Breast epithelium (tissue), 4 donors: Measurements from ENCODE around the gene ELAVL4. TPM values are rescaled to one million over a fixed set of nuclear protein-coding genes. Genes with fewer than 3 reads are reported as not detected.

ENCODE experiments used
- DNase-seq, 2 donors: peaks; one replicate each; pipeline ENCODE4 v3.0.0-alpha.2; 2019; ENCODE audit warnings: low spot score in 2 of 2
- H3K27ac ChIP-seq, 2 donors: fragments of 200-600 bp; sonication (generic) in 1 of 2; one replicate each; pipeline ENCODE4 v1.5.1; 2016 to 2019; ENCODE audit warnings: mild to moderate bottlenecking in 1 of 2
- H3K27me3 ChIP-seq, 2 donors: fragments of 200-600 bp; sonication (generic) in 1 of 2; one replicate each; pipeline versions ENCODE4 v1.5.1 to v1.6.0; 2017 to 2019; ENCODE audit warnings: control low read depth in 1 of 2, mild to moderate bottlenecking in 1 of 2
- H3K36me3 ChIP-seq: fragments of 200-600 bp; one replicate; pipeline ENCODE4 v1.5.1; 2019
- H3K4me1 ChIP-seq, 2 donors: fragments of 200-600 bp; sonication (generic); one replicate each; pipeline ENCODE4 v1.5.1; 2016 to 2019; ENCODE audit warnings: control low read depth in 1 of 2
- H3K4me3 ChIP-seq, 3 donors: fragments of 200-600 bp; sonication (generic); 1 replicate in 2 of 3; 2 replicates in 1 of 3; pipeline ENCODE4 v1.5.1; 2016 to 2019; ENCODE audit warnings: mild to moderate bottlenecking in 3 of 3, moderate library complexity in 2 of 3
- H3K9me3 ChIP-seq, 2 donors: fragments of 200-600 bp; sonication (generic) in 1 of 2; one replicate each; pipeline ENCODE4 v1.5.1; 2016 to 2019; ENCODE audit warnings: control low read depth in 1 of 2
- CTCF ChIP-seq, 3 donors: fragments of 450-650 bp; IDR thresholded peaks; one replicate each; pipeline ENCODE4 v1.5.1; 2016 to 2017; ENCODE audit warnings: antibody characterized with exemption in 3 of 3, mild to moderate bottlenecking in 3 of 3, moderate library complexity in 3 of 3
- POLR2A ChIP-seq: fragments of 450-650 bp; IDR thresholded peaks from one replicate; pipeline ENCODE4 v1.6.1; 2016; ENCODE audit warnings: antibody characterized with exemption, mild to moderate bottlenecking, moderate library complexity
- POLR2AphosphoS5 ChIP-seq, 3 donors: sonication (generic); formaldehyde crosslinking; IDR thresholded peaks; one replicate each; pipeline ENCODE4 v1.6.1; 2017; ENCODE audit warnings: antibody characterized with exemption in 3 of 3
- intact Hi-C: fragments of 100-400 bp; cut with DNase I; formaldehyde crosslinking; loops from one replicate; pipeline ENCODE4 v1.15.1; 2023; ENCODE audit warnings: low total_unique reads
- total RNA-seq, 3 donors: library from RNA; depleted of rRNA; stranded (reverse); fragments of >200 nt; gene quantifications; one replicate each; pipeline ENCODE4 v1.1.0, GENCODE V29; 2016

The ELAVL4 gene
- total RNA-seq, 3 donors from 2014 or later: not detected

GRCh38 chr1:50197216-50197615 is 88.5 kb downstream of the ELAVL4 start:
- TF ChIP-seq POLR2AphosphoS5 (IDR thresholded peaks at IDR 0.05): no peak
- no peak for TF ChIP-seq POLR2A
- TF ChIP-seq CTCF (IDR thresholded peaks at IDR 0.05): no peak
- H3K4me1 ChIP-seq: no peaks in the 10 kb centered on the region
- no peak overlapping the region for H3K27ac ChIP-seq
- intact Hi-C loops: no loop called here
- H3K4me3 ChIP-seq: no peak overlapping the region
- no peaks in the 10 kb centered on the region for H3K36me3 ChIP-seq
- H3K9me3 ChIP-seq: no peaks in the 10 kb centered on the region
- H3K27me3 ChIP-seq: peaks cover 0 to 10% of the 10 kb centered on the region in 2 donors
- no peak for DNase-seq

- no peaks in the 10 kb centered on the region for H3K36me3 ChIP-seq
- TF ChIP-seq POLR2AphosphoS5 (IDR thresholded peaks at IDR 0.05) (no peak), CTCF (IDR thresholded peaks at IDR 0.05) (no peak), POLR2A (no peak)
- H3K4me1 ChIP-seq: no peaks in the 10 kb centered on the region
- H3K4me3 ChIP-seq: no peak overlapping the region
- no peak for DNase-seq
- intact Hi-C loops: no loop called here
- no peaks in the 10 kb centered on the region for H3K27me3 ChIP-seq
- no peaks in the 10 kb centered on the region for H3K9me3 ChIP-seq
- no peak overlapping the region for H3K27ac ChIP-seq
Observed at GRCh38 chr1:50208315-50208714, 99.6 kb downstream of the ELAVL4 start.

GRCh38 chr1:50208756-50209155 is 100.0 kb downstream of the ELAVL4 start:
- no peak overlapping the region for H3K27ac ChIP-seq
- TF ChIP-seq POLR2A: no peak
- TF ChIP-seq POLR2AphosphoS5 (IDR thresholded peaks at IDR 0.05): no peak
- no peak for TF ChIP-seq CTCF (IDR thresholded peaks at IDR 0.05)
- H3K4me1 ChIP-seq: no peaks in the 10 kb centered on the region
- intact Hi-C loops: no loop called here
- no peaks in the 10 kb centered on the region for H3K36me3 ChIP-seq
- DNase-seq: no peak
- H3K4me3 ChIP-seq: no peak overlapping the region
- no peaks in the 10 kb centered on the region for H3K9me3 ChIP-seq
- no peaks in the 10 kb centered on the region for H3K27me3 ChIP-seq

GRCh38 chr1:50209749-50210148 is 101.0 kb downstream of the ELAVL4 start:
- intact Hi-C loops: no loop called here
- TF ChIP-seq POLR2AphosphoS5 (IDR thresholded peaks at IDR 0.05): no peak
- TF ChIP-seq CTCF (IDR thresholded peaks at IDR 0.05): no peak
- no peak for TF ChIP-seq POLR2A
- H3K27me3 ChIP-seq: no peaks in the 10 kb centered on the region
- H3K9me3 ChIP-seq: no peaks in the 10 kb centered on the region
- H3K4me3 ChIP-seq: no peak overlapping the region
- no peak overlapping the region for H3K27ac ChIP-seq
- H3K4me1 ChIP-seq: no peaks in the 10 kb centered on the region
- no peak for DNase-seq
- H3K36me3 ChIP-seq: no peaks in the 10 kb centered on the region

GRCh38 chr1:50213505-50213904 is 104.8 kb downstream of the ELAVL4 start:
- no peaks in the 10 kb centered on the region for H3K9me3 ChIP-seq
- H3K4me1 ChIP-seq: no peaks in the 10 kb centered on the region
- no peak for TF ChIP-seq POLR2AphosphoS5 (IDR thresholded peaks at IDR 0.05)
- TF ChIP-seq POLR2A: no peak
- TF ChIP-seq CTCF (IDR thresholded peaks at IDR 0.05): no peak
- intact Hi-C loops: no loop called here
- no peak overlapping the region for H3K4me3 ChIP-seq
- no peaks in the 10 kb centered on the region for H3K36me3 ChIP-seq
- no peak overlapping the region for H3K27ac ChIP-seq
- no peak for DNase-seq
- H3K27me3 ChIP-seq: no peaks in the 10 kb centered on the region
